CD4-positive, alpha-beta memory T cell (primary cell): ENCODE data around the gene SDC1. TPM values are rescaled to one million over a fixed set of nuclear protein-coding genes. Genes with fewer than 3 reads are reported as not detected.

Source experiments
- CTCF ChIA-PET: fragments of 350-600 bp; sonication (Branson Sonifier 250); formaldehyde crosslinking; loops from one replicate; lab custom pipeline; 2021; ENCODE audit warnings: inconsistent platforms; ENCODE audit not compliant: partially characterized antibody; lab: Charles Lee
- POLR2A ChIA-PET: fragments of 350-600 bp; sonication (Branson Sonifier 250); formaldehyde crosslinking; loops from one replicate; lab custom pipeline; 2021; ENCODE audit not compliant: partially characterized antibody; lab: Charles Lee
- DNase-seq, 5 donors: peaks; one replicate each; pipeline versions ENCODE4 v3.0.0 to v3.0.0-alpha.2; 2020 to 2022; ENCODE audit warnings: mixed read lengths in 1 of 5
- H3K27ac ChIP-seq: one replicate; pipeline ENCODE4 v1.7.0; 2013; ENCODE audit warnings: low read depth, low read length
- H3K27me3 ChIP-seq: 2 replicates; pipeline ENCODE4 v1.7.0; 2013; ENCODE audit warnings: mild to moderate bottlenecking, low read length, moderate library complexity; ENCODE audit not compliant: insufficient read depth
- H3K36me3 ChIP-seq: 2 replicates; pipeline ENCODE4 v1.7.0; 2013; ENCODE audit warnings: mild to moderate bottlenecking, low read length, moderate library complexity; ENCODE audit not compliant: insufficient read depth
- H3K4me1 ChIP-seq: 2 replicates; pipeline ENCODE4 v1.7.0; 2013; ENCODE audit warnings: mild to moderate bottlenecking, low read length, moderate library complexity; ENCODE audit not compliant: insufficient read depth
- H3K4me3 ChIP-seq, 2 donors: one replicate each; pipeline ENCODE4 v1.7.0; 2013; ENCODE audit warnings: low read length in 2 of 2, mild to moderate bottlenecking in 1 of 2
- H3K9me3 ChIP-seq, 2 donors: one replicate each; pipeline ENCODE4 v1.7.0; 2013; ENCODE audit warnings: low read length in 2 of 2, control low read depth in 1 of 2; ENCODE audit not compliant: control insufficient read depth in 1 of 2
- H3K27ac Mint-ChIP-seq, 7 donors: one replicate each; pipeline ENCODE4 v1.8.0; 2020 to 2021; ENCODE audit warnings: mixed read lengths in 7 of 7, mild to moderate bottlenecking in 6 of 7, inconsistent platforms in 3 of 7, moderate library complexity in 3 of 7
- H3K27me3 Mint-ChIP-seq, 2 donors: one replicate each; pipeline ENCODE4 v1.8.0; 2020 to 2021; ENCODE audit warnings: mixed read lengths in 2 of 2
- H3K36me3 Mint-ChIP-seq, 2 donors: one replicate each; pipeline ENCODE4 v1.8.0; 2020 to 2021; ENCODE audit warnings: mixed read lengths in 2 of 2, inconsistent platforms in 1 of 2, mild to moderate bottlenecking in 1 of 2
- H3K4me1 Mint-ChIP-seq, 4 donors: one replicate each; pipeline ENCODE4 v1.8.0; 2020 to 2021; ENCODE audit warnings: mixed read lengths in 4 of 4, mild to moderate bottlenecking in 1 of 4
- H3K4me3 Mint-ChIP-seq, 8 donors: one replicate each; pipeline ENCODE4 v1.8.0; 2020 to 2021; ENCODE audit warnings: mixed read lengths in 8 of 8, mild to moderate bottlenecking in 7 of 8, moderate library complexity in 6 of 8, inconsistent platforms in 3 of 8
- H3K9me3 Mint-ChIP-seq, 8 donors: one replicate each; pipeline ENCODE4 v1.8.0; 2020 to 2021; ENCODE audit warnings: mixed read lengths in 8 of 8, mild to moderate bottlenecking in 5 of 8, inconsistent platforms in 3 of 8, moderate library complexity in 1 of 8
- intact Hi-C: fragments of 100-400 bp; cut with micrococcal nuclease; formaldehyde crosslinking; loops from one replicate; pipeline ENCODE4 v1.15.1; 2023
- polyA plus RNA-seq, 2 donors: library from polyadenylated mRNA; unstranded; fragments of 300-500 nt; fragmentation: Illumina TruSeq; gene quantifications; one replicate each; pipeline ENCODE4 v1.2.3, GENCODE V29; 2021
- total RNA-seq, 2 experiments: library from RNA; stranded (reverse); gene quantifications; one replicate each; pipeline ENCODE4 v1.2.3, GENCODE V29; 2021

SDC1 gene
- total and polyA plus RNA-seq, 4 experiments from 2014 or later = 0.09 TPM; not detected in 3

DNA sequence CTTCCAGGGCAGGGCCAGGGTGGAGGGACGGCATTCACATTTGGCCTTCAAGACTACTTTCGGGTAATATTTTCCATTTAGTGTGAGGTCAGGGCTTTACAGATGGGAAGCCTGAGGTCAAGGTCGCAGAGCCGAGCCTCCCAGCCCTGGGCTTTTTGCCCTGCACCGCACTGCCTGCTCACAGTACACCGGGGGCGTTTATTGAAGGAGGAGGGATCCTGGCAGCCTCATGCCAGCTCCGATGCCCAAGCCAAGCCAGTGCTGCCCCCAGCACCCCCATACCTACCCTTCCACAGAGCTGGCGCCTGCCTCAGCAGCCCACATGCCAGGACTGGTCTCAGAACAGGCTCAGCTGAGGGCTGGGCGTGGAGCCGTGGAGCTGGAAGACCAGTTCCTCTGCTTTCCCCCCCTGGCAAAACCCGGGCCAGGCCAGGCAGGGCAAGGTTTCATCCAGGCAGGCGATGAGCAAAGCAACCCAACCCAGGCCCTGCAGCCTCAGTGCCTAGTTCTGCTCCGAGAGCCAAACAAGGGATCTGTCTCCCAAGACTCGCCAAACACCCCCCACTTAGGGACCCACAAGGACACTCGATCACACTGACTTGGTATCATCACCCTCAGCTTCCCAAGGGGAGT lies 11.9 kb downstream of the SDC1 start:
- no peaks in the 10 kb centered on the region for H3K36me3 ChIP-seq
- no peaks in the 10 kb centered on the region for H3K27me3 ChIP-seq
- H3K4me3 ChIP-seq = no peak overlapping the region
- Mint-ChIP-seq H3K4me3 (no peak overlapping the region), H3K36me3 (no peaks in the 10 kb centered on the region), H3K27ac (no peak overlapping the region), H3K9me3 (no peaks in the 10 kb centered on the region), H3K27me3 (peaks cover 0 to 8% of the 10 kb centered on the region in 2 donors), H3K4me1 (no peaks in the 10 kb centered on the region)
- no peak overlapping the region for H3K27ac ChIP-seq
- no peak for DNase-seq
- ChIA-PET POLR2A (no interaction called here), CTCF (no interaction called here)
- intact Hi-C loops = no loop called here
- no peaks in the 10 kb centered on the region for H3K4me1 ChIP-seq
- H3K9me3 ChIP-seq = no peaks in the 10 kb centered on the region

DNA sequence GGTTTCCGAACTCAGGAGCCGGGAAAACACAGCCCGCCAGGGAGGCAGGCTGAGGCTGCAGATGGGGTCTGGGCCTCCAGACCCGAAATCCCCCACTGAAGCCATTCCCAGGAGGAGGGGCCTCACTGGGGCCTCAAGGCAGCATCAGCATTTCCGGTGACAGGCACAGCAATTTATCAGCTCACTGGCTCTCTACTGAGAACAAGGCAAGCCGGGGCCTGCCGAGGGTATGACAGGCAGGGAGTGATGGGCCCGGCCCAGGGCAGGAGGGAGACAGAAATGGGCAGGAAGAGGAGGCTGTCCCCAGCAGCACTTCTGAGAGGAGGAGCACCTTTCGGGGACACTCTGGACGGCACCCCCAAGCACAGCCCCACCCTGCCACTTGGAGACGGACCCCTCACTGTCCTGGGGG lies 12.5 kb downstream of the SDC1 start:
- ChIA-PET CTCF (no interaction called here), POLR2A (no interaction called here)
- H3K4me1 ChIP-seq = no peaks in the 10 kb centered on the region
- H3K36me3 ChIP-seq = no peaks in the 10 kb centered on the region
- no peak overlapping the region for H3K4me3 ChIP-seq
- no peak overlapping the region for H3K4me3 Mint-ChIP-seq
- H3K27me3 ChIP-seq = no peaks in the 10 kb centered on the region
- intact Hi-C loops = no loop called here
- no peaks in the 10 kb centered on the region for H3K9me3 ChIP-seq
- no peak for DNase-seq
- no peaks in the 10 kb centered on the region for H3K4me1 Mint-ChIP-seq
- H3K27me3 Mint-ChIP-seq = peaks cover 0 to 7% of the 10 kb centered on the region in 2 donors
- no peaks in the 10 kb centered on the region for H3K9me3 Mint-ChIP-seq
- H3K36me3 Mint-ChIP-seq = no peaks in the 10 kb centered on the region
- H3K27ac ChIP-seq = no peak overlapping the region
- H3K27ac Mint-ChIP-seq = no peak overlapping the region

GRCh38 chr2:20211860-20212458 lies 13.0 kb downstream of the SDC1 start:
- Mint-ChIP-seq H3K4me1 (no peaks in the 10 kb centered on the region), H3K27me3 (peaks cover 0 to 7% of the 10 kb centered on the region in 2 donors), H3K9me3 (no peaks in the 10 kb centered on the region), H3K4me3 (no peak overlapping the region), H3K27ac (no peak overlapping the region), H3K36me3 (no peaks in the 10 kb centered on the region)
- ChIA-PET POLR2A (no interaction called here), CTCF (interaction anchor here (0.9 kb wide), 1 partner anchor 21 kb away, joined by 3 read pairs; no protein-coding TSS in a partner anchor)
- Histone ChIP-seq H3K27ac (no peak overlapping the region), H3K9me3 (no peaks in the 10 kb centered on the region), H3K4me1 (no peaks in the 10 kb centered on the region), H3K36me3 (no peaks in the 10 kb centered on the region), H3K4me3 (no peak overlapping the region), H3K27me3 (no peaks in the 10 kb centered on the region)
- no peak for DNase-seq
- intact Hi-C loops = no loop called here

DNA sequence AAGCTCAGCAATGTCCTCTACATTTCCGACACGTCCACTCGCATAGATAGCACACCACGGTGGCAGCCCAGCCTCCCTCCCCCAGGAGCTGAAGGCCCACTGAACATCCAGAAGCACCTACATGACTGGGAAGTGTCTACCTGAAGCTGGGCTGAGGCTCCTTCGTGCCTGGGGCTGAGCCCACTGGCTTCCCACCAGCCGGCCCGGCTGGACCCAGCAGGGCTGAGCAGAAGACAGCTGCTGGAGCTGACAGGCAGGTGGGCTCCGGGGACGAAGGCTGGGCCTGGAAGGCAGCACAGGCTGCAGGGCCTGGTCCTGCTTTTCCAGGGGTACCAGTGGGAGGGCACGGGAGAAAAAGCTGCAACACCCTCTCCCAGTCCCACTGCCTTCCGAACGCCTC lies 13.5 kb downstream of the SDC1 start:
- Histone ChIP-seq H3K27ac (no peak overlapping the region), H3K9me3 (no peaks in the 10 kb centered on the region), H3K36me3 (no peaks in the 10 kb centered on the region), H3K27me3 (no peaks in the 10 kb centered on the region), H3K4me1 (no peaks in the 10 kb centered on the region), H3K4me3 (no peak overlapping the region)
- DNase-seq = no peak
- ChIA-PET CTCF (interaction anchor here (0.9 kb wide), 1 partner anchor 21 kb away, joined by 3 read pairs; no protein-coding TSS in a partner anchor), POLR2A (no interaction called here)
- Mint-ChIP-seq H3K27ac (no peak overlapping the region), H3K4me3 (no peak overlapping the region), H3K36me3 (no peaks in the 10 kb centered on the region), H3K4me1 (no peaks in the 10 kb centered on the region), H3K9me3 (no peaks in the 10 kb centered on the region), H3K27me3 (peaks cover 0 to 7% of the 10 kb centered on the region in 2 donors)
- intact Hi-C loops = no loop called here

- ChIA-PET POLR2A (no interaction called here), CTCF (no interaction called here)
- DNase-seq = peak in 1 of 5 donors; percentile 24
- H3K27me3 Mint-ChIP-seq = peaks cover 0 to 7% of the 10 kb centered on the region in 2 donors
- no peaks in the 10 kb centered on the region for H3K9me3 ChIP-seq
- H3K27ac ChIP-seq = no peak overlapping the region
- no peaks in the 10 kb centered on the region for H3K27me3 ChIP-seq
- H3K4me3 Mint-ChIP-seq = no peak overlapping the region
- no peaks in the 10 kb centered on the region for H3K4me1 Mint-ChIP-seq
- no peaks in the 10 kb centered on the region for H3K9me3 Mint-ChIP-seq
- no peaks in the 10 kb centered on the region for H3K36me3 ChIP-seq
- no peak overlapping the region for H3K4me3 ChIP-seq
- H3K36me3 Mint-ChIP-seq = no peaks in the 10 kb centered on the region
- H3K4me1 ChIP-seq = no peaks in the 10 kb centered on the region
- no peak overlapping the region for H3K27ac Mint-ChIP-seq
- intact Hi-C loops = no loop called here
Observed at GRCh38 chr2:20210462-20210861, 14.5 kb downstream of the SDC1 start.

GRCh38 chr2:20209373-20210109 lies 15.4 kb downstream of the SDC1 start:
- Histone ChIP-seq H3K9me3 (no peaks in the 10 kb centered on the region), H3K4me1 (no peaks in the 10 kb centered on the region), H3K27ac (no peak overlapping the region), H3K36me3 (no peaks in the 10 kb centered on the region), H3K4me3 (no peak overlapping the region), H3K27me3 (no peaks in the 10 kb centered on the region)
- no peaks in the 10 kb centered on the region for H3K36me3 Mint-ChIP-seq
- H3K27me3 Mint-ChIP-seq = peaks cover 0 to 7% of the 10 kb centered on the region in 2 donors
- DNase-seq = peak in 1 of 5 donors; percentile 33
- H3K4me1 Mint-ChIP-seq = no peaks in the 10 kb centered on the region
- H3K9me3 Mint-ChIP-seq = no peaks in the 10 kb centered on the region
- ChIA-PET POLR2A (no interaction called here), CTCF (no interaction called here)
- H3K27ac Mint-ChIP-seq = no peak overlapping the region
- no peak overlapping the region for H3K4me3 Mint-ChIP-seq
- intact Hi-C loops = no loop called here

GRCh38 chr2:20208476-20208859 lies 16.5 kb downstream of the SDC1 start:
- no peaks in the 10 kb centered on the region for H3K36me3 Mint-ChIP-seq
- CTCF ChIA-PET = no interaction called here
- peaks cover 0 to 4% of the 10 kb centered on the region in 2 donors for H3K27me3 Mint-ChIP-seq
- Histone ChIP-seq H3K4me3 (no peak overlapping the region), H3K9me3 (no peaks in the 10 kb centered on the region), H3K27ac (no peak overlapping the region), H3K4me1 (no peaks in the 10 kb centered on the region), H3K36me3 (no peaks in the 10 kb centered on the region), H3K27me3 (no peaks in the 10 kb centered on the region)
- no peaks in the 10 kb centered on the region for H3K9me3 Mint-ChIP-seq
- peak in 1 of 5 donors; percentile 35 for DNase-seq
- POLR2A ChIA-PET = no interaction called here
- no peak overlapping the region for H3K4me3 Mint-ChIP-seq
- no peaks in the 10 kb centered on the region for H3K4me1 Mint-ChIP-seq
- no peak overlapping the region for H3K27ac Mint-ChIP-seq
- intact Hi-C loops = no loop called here
